Hematopoietic multipotent progenitor cell treated with erythropoietin and hydrocortisone succinate and interleukin-3 and kit ligand, for 6 days (in vitro differentiated cells): ENCODE measurements around the gene USP17L10.
"Not testable (repeated sequence)": the region's sequence is repeated elsewhere in the genome, so short reads cannot be mapped to it uniquely, and the experiment has no call there.

ENCODE experiments used
- DNase-seq: peaks from one replicate; pipeline ENCODE4 v3.0.0-alpha.2; 2015

The USP17L10 gene, protein sequence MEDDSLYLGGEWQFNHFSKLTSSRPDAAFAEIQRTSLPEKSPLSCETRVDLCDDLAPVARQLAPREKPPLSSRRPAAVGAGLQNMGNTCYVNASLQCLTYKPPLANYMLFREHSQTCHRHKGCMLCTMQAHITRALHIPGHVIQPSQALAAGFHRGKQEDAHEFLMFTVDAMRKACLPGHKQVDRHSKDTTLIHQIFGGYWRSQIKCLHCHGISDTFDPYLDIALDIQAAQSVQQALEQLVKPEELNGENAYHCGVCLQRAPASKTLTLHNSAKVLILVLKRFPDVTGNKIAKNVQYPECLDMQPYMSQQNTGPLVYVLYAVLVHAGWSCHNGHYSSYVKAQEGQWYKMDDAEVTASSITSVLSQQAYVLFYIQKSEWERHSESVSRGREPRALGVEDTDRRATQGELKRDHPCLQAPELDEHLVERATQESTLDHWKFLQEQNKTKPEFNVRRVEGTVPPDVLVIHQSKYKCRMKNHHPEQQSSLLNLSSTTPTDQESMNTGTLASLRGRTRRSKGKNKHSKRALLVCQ

DNA sequence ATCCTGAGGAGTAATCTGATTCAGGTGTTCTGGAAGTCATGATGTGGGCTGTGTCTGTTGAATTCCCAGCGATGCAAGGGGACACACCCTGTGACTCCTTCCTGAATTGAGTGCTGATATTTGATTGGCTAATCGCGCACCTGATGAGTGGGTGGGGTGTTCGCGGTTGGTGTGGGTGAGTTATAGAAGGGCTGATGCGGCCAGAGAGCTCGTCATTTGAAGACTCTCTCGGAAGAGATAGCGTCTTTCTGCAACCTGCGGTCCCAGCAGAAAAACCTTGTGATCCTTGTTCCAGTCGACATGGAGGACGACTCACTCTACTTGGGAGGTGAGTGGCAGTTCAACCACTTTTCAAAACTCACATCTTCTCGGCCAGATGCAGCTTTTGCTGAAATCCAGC is at the start of gene USP17L10:
TSS of gene USP17L10 (plus strand) at position 301 of the 400 bp plus-strand sequence. CDS start at position 301, 0 bp downstream.
- not testable (repeated sequence) for DNase-seq

DNA sequence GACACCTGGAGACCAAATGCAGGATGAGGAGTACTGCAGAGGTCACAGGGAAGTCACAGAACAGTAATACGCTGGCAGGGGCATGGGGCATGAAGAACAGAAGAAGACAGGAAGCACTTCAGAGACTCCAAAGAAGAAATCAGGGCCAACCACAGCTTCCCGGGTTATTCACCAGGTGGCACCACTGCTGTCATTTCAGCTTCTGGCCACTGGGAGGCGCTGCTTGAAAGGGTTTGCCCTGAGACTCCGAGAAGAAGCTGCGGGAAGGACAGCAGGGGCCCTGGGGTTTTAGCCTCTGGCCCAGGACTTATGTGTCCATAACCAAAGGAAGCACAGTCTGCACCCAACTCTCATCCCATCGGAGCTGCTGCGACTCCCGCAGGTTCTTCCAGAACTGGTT is 44.5 kb upstream of the USP17L10 start:
- not testable (repeated sequence) for DNase-seq

DNA sequence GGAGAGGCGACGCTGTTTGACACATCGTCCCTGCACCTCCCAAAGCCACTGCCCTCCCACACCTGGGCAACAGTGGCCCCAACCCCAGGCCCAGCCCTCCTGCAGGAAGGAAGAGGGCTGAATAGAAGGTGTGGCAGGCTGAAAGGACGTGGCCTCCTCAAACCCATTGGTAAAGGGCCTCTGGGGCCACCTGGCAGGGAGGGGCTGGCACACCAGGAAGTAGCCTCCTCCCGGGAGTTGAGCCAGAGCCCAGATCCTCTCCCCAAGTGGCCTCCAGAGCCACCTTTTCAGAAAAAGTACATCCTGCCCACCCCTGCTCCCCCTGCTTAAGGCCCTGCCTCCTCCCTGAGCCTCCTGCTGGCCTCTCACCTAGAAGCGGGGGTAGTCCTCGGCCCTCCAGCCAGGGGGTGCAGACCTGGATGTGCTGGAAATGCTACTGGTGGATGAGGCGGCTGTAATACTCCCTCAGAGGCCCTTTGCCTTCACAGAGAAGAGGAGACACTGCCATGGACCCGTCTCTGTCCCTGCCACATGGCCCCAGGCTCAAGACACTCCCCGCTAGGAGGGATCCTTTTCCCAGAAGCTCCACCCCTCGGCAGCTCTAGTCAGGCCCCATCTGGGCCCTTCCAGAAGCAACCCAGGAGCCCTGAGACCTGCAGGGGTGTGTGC is 40.5 kb upstream of the USP17L10 start, which contains the start of gene FAM90A26:
TSS of gene FAM90A26 (plus strand) at position 619 of the 669 bp plus-strand sequence. CDS start 2,764 bp downstream, outside the sequence.
- not testable (repeated sequence) for DNase-seq

DNA sequence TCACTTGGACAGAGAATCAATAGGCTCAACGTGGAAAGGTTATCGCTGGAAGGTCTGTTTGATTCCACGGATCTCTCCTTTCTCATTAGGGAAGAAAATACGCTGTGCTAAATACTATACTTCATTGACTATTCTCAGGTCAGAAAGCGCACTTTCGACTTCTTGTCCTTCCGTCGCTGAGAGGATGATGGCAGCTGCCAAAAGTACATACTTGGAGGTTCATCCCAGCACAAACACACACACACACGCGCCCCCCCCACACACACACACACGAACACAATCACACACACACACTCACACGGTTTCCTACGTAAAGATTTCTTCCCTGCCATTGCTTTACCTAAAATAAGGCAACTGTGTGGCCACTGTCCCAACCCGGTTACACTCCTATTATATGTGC is 4.2 kb downstream of the USP17L10 start:
- not testable (repeated sequence) for DNase-seq

DNA sequence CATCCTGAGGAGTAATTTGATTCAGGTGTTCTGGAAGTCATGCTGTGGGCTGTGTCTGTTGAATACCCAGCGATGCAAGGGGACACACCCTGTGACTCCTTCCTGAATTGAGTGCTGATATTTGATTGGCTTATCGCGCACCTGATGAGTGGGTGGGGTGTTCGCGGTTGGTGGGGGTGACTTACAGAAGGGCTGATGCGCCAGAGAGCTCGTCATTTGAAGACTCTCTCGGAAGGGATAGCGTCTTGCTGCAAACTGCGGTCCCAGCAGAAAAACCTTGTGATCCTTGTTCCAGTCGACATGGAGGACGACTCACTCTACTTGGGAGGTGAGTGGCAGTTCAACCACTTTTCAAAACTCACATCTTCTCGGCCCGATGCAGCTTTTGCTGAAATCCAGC is 4.6 kb downstream of the USP17L10 start, which contains the start of gene USP17L11:
TSS of gene USP17L11 (plus strand) at position 301 of the 400 bp plus-strand sequence. CDS start at position 301, 0 bp downstream.
- DNase-seq = not testable (repeated sequence)

DNA sequence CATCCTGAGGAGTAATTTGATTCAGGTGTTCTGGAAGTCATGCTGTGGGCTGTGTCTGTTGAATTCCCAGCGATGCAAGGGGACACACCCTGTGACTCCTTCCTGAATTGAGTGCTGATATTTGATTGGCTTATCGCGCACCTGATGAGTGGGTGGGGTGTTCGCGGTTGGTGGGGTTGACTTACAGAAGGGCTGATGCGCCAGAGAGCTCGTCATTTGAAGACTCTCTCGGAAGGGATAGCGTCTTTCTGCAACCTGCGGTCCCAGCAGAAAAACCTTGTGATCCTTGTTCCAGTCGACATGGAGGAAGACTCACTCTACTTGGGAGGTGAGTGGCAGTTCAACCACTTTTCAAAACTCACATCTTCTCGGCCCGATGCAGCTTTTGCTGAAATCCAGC is 9.4 kb downstream of the USP17L10 start, which contains the start of gene USP17L12:
TSS of gene USP17L12 (plus strand) at position 301 of the 400 bp plus-strand sequence. CDS start at position 301, 0 bp downstream.
- not testable (repeated sequence) for DNase-seq

DNA sequence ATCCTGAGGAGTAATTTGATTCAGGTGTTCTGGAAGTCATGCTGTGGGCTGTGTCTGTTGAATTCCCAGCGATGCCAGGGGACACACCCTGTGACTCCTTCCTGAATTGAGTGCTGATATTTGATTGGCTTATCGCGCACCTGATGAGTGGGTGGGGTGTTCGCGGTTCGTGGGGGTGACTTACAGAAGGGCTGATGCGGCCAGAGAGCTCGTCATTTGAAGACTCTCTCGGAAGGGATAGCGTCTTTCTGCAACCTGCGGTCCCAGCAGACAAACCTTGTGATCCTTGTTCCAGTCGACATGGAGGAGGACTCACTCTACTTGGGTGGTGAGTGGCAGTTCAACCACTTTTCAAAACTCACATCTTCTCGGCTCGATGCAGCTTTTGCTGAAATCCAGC is 14.1 kb downstream of the USP17L10 start, which contains the start of gene USP17L13:
TSS of gene USP17L13 (plus strand) at position 301 of the 400 bp plus-strand sequence. CDS start at position 301, 0 bp downstream.
- DNase-seq = not testable (repeated sequence)

DNA sequence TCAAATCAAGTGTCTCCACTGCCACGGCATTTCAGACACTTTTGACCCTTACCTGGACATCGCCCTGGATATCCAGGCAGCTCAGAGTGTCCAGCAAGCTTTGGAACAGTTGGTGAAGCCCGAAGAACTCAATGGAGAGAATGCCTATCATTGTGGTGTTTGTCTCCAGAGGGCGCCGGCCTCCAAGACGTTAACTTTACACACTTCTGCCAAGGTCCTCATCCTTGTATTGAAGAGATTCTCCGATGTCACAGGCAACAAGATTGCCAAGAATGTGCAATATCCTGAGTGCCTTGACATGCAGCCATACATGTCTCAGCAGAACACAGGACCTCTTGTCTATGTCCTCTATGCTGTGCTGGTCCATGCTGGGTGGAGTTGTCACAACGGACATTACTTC is 19.8 kb downstream of the USP17L10 start:
- not testable (repeated sequence) for DNase-seq

DNA sequence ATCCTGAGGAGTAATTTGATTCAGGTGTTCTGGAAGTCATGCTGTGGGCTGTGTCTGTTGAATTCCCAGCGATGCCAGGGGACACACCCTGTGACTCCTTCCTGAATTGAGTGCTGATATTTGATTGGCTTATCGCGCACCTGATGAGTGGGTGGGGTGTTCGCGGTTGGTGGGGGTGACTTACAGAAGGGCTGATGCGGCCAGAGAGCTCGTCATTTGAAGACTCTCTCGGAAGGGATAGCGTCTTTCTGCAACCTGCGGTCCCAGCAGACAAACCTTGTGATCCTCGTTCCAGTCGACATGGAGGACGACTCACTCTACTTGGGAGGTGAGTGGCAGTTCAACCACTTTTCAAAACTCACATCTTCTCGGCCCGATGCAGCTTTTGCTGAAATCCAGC is 23.6 kb downstream of the USP17L10 start, which contains the start of gene USP17L15:
TSS of gene USP17L15 (plus strand) at position 301 of the 400 bp plus-strand sequence. CDS start at position 301, 0 bp downstream.
- DNase-seq = not testable (repeated sequence)

DNA sequence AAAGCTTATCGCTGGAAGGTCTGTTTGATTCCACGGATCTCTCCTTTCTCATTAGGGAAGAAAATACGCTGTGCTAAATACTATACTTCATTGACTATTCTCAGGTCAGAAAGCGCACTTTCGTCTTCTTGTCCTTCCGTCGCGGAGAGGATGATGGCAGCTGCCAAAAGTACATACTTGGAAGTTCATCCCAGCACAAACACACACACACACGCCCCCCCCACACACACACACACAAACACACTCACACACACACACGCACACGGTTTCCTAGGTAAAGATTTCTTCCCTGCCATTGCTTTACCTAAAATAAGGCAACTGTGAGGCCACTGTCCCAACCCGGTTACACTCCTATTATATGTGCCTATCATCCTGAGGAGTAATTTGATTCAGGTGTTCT is 28.0 kb downstream of the USP17L10 start:
- not testable (repeated sequence) for DNase-seq

DNA sequence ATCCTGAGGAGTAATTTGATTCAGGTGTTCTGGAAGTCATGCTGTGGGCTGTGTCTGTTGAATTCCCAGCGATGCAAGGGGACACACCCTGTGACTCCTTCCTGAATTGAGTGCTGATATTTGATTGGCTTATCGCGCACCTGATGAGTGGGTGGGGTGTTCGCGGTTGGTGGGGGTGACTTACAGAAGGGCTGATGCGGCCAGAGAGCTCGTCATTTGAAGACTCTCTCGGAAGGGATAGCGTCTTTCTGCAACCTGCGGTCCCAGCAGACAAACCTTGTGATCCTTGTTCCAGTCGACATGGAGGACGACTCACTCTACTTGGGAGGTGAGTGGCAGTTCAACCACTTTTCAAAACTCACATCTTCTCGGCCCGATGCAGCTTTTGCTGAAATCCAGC is 33.1 kb downstream of the USP17L10 start, which contains the start of gene USP17L17:
TSS of gene USP17L17 (plus strand) at position 301 of the 400 bp plus-strand sequence. CDS start at position 301, 0 bp downstream.
- not testable (repeated sequence) for DNase-seq

DNA sequence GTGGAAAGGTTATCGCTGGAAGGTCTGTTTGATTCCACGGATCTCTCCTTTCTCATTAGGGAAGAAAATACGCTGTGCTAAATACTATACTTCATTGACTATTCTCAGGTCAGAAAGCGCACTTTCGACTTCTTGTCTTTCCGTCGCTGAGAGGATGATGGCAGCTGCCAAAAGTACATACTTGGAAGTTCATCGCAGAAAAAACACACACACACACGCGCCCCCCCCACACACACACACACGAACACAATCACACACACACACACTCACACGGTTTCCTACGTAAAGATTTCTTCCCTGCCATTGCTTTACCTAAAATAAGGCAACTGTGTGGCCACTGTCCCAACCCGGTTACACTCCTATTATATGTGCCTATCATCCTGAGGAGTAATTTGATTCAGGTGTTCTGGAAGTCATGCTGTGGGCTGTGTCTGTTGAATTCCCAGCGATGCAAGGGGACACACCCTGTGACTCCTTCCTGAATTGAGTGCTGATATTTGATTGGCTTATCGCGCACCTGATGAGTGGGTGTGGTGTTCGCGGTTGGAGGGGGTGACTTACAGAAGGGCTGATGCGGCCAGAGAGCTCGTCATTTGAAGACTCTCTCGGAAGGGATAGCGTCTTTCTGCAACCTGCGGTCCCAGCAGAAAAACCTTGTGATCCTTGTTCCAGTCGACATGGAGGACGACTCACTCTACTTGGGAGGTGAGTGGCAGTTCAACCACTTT is 37.7 kb downstream of the USP17L10 start, which contains the start of gene USP17L18:
TSS of gene USP17L18 (plus strand) at position 678 of the 728 bp plus-strand sequence. CDS start at position 678, 0 bp downstream.
- DNase-seq = not testable (repeated sequence)

DNA sequence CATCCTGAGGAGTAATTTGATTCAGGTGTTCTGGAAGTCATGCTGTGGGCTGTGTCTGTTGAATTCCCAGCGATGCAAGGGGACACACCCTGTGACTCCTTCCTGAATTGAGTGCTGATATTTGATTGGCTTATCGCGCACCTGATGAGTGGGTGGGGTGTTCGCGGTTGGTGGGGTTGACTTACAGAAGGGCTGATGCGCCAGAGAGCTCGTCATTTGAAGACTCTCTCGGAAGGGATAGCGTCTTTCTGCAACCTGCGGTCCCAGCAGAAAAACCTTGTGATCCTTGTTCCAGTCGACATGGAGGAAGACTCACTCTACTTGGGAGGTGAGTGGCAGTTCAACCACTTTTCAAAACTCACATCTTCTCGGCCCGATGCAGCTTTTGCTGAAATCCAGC is 42.6 kb downstream of the USP17L10 start, which contains the start of gene USP17L19:
TSS of gene USP17L19 (plus strand) at position 301 of the 400 bp plus-strand sequence. CDS start at position 301, 0 bp downstream.
- DNase-seq = not testable (repeated sequence)

DNA sequence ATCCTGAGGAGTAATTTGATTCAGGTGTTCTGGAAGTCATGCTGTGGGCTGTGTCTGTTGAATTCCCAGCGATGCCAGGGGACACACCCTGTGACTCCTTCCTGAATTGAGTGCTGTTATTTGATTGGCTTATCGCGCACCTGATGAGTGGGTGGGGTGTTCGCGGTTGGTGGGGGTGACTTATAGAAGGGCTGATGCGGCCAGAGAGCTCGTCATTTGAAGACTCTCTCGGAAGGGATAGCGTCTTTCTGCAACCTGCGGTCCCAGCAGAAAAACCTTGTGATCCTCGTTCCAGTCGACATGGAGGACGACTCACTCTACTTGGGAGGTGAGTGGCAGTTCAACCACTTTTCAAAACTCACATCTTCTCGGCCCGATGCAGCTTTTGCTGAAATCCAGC is 47.4 kb downstream of the USP17L10 start, which contains the start of gene USP17L20:
TSS of gene USP17L20 (plus strand) at position 301 of the 400 bp plus-strand sequence. CDS start at position 301, 0 bp downstream.
- DNase-seq = not testable (repeated sequence)
